Esophagus squamous epithelium (tissue), 4 donors: ENCODE results near the gene C5orf63.
A peak's percentile ranks its signal among the peaks of the same experiment; 100 is the strongest.

ENCODE experiments used
- POLR2A ChIP-seq, 4 donors: fragments of 450-650 bp; IDR thresholded peaks; one replicate each; pipeline ENCODE4 v1.6.1; 2017; ENCODE audit warnings: antibody characterized with exemption in 4 of 4, mild to moderate bottlenecking in 4 of 4, moderate library complexity in 3 of 4
- TF ChIP-seq, protein P1 (sequence below), 6 experiments: fragments of 450-650 bp in 4 of 6; fragments of 200-600 bp in 2 of 6; sonication (generic) in 2 of 6; IDR thresholded peaks; one replicate each; pipeline ENCODE4 v1.5.1; 2016 to 2019; ENCODE audit warnings: antibody characterized with exemption in 6 of 6, mild to moderate bottlenecking in 4 of 6, moderate library complexity in 4 of 6

DNA sequence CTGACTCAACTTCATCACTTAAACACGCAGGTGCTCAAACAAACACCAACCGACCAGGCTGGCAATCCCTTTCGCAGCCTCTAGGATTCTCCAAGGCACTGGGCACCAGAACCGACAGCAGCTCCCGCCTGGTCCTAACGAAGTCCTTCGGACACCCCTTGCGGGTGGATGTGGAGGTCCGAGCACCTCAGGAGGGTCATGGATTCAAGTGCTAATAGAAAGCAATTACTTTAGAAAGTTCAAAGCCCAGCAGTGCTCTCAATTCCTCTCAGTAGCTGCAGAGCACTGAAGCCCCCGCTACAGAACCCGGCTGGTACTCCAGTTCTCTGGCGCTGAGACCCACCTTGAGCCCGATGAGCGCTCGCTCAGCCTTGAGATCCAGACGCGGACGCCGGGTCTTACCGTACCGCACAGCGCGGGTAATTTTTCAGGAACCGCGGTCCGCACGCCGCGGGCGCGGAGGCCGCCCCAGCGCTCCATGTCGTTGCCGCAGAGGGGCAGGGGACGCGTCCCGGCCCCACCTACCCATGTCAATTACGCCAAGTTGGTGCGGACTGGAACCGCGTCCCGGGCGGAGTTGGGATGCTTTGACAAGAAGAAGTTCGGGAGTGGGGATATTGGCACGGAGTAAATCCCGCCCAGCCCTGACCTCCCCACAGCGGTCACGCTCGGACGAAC, 43.6 kb downstream of the C5orf63 start:
- TF ChIP-seq, protein P1, sequence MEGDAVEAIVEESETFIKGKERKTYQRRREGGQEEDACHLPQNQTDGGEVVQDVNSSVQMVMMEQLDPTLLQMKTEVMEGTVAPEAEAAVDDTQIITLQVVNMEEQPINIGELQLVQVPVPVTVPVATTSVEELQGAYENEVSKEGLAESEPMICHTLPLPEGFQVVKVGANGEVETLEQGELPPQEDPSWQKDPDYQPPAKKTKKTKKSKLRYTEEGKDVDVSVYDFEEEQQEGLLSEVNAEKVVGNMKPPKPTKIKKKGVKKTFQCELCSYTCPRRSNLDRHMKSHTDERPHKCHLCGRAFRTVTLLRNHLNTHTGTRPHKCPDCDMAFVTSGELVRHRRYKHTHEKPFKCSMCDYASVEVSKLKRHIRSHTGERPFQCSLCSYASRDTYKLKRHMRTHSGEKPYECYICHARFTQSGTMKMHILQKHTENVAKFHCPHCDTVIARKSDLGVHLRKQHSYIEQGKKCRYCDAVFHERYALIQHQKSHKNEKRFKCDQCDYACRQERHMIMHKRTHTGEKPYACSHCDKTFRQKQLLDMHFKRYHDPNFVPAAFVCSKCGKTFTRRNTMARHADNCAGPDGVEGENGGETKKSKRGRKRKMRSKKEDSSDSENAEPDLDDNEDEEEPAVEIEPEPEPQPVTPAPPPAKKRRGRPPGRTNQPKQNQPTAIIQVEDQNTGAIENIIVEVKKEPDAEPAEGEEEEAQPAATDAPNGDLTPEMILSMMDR (IDR thresholded peaks at IDR 0.05) = peak in 5 of 6 experiments; percentile 30 to 60 (median 42)
- no peak for TF ChIP-seq POLR2A (IDR thresholded peaks at IDR 0.05)
